Measurements from ENCODE around the gene NTRK3. TPM values are rescaled to one million over a fixed set of nuclear protein-coding genes. Genes with fewer than 3 reads are reported as not detected.

Gene NTRK3
- total RNA-seq, 1 donor from 2014 or later = not detected

- DNase-seq (ENCODE audit: extremely low spot score, unreplicated experiment) = no peak
- Mint-ChIP-seq H3K27me3 (ENCODE audit: unreplicated experiment) (no peaks in the 10 kb centered on the region), H3K27ac (ENCODE audit: unreplicated experiment) (no peak overlapping the region), H3K36me3 (ENCODE audit: unreplicated experiment) (no peaks in the 10 kb centered on the region), H3K9me3 (ENCODE audit: unreplicated experiment) (peaks cover under 1% of the 10 kb centered on the region), H3K4me1 (ENCODE audit: unreplicated experiment) (no peaks in the 10 kb centered on the region), H3K4me3 (ENCODE audit: unreplicated experiment) (no peak overlapping the region)
- TF ChIP-seq CTCF (IDR thresholded peaks at IDR 0.05) = no peak
These were observed 332.1 kb downstream of the NTRK3 start for GRCh38 chr15:87924433-87924832.

- no peak for TF ChIP-seq CTCF (IDR thresholded peaks at IDR 0.05)
- Mint-ChIP-seq H3K4me3 (ENCODE audit: unreplicated experiment) (no peak overlapping the region), H3K9me3 (ENCODE audit: unreplicated experiment) (peaks cover 25% of the 10 kb centered on the region), H3K36me3 (ENCODE audit: unreplicated experiment) (no peaks in the 10 kb centered on the region), H3K27me3 (ENCODE audit: unreplicated experiment) (no peaks in the 10 kb centered on the region), H3K27ac (ENCODE audit: unreplicated experiment) (no peak overlapping the region), H3K4me1 (ENCODE audit: unreplicated experiment) (no peaks in the 10 kb centered on the region)
- DNase-seq (ENCODE audit: extremely low spot score, unreplicated experiment) = no peak
These were observed 337.5 kb downstream of the NTRK3 start for GRCh38 chr15:87919064-87919463.

GRCh38 chr15:87917480-87917879 lies 339.1 kb downstream of the NTRK3 start:
- no peak for DNase-seq (ENCODE audit: extremely low spot score, unreplicated experiment)
- Mint-ChIP-seq H3K27me3 (ENCODE audit: unreplicated experiment) (no peaks in the 10 kb centered on the region), H3K27ac (ENCODE audit: unreplicated experiment) (no peak overlapping the region), H3K4me3 (ENCODE audit: unreplicated experiment) (no peak overlapping the region), H3K9me3 (ENCODE audit: unreplicated experiment) (peaks cover 25% of the 10 kb centered on the region), H3K36me3 (ENCODE audit: unreplicated experiment) (no peaks in the 10 kb centered on the region), H3K4me1 (ENCODE audit: unreplicated experiment) (no peaks in the 10 kb centered on the region)
- no peak for TF ChIP-seq CTCF (IDR thresholded peaks at IDR 0.05)

- no peak for TF ChIP-seq CTCF (IDR thresholded peaks at IDR 0.05)
- H3K36me3 Mint-ChIP-seq (ENCODE audit: unreplicated experiment) = no peaks in the 10 kb centered on the region
- H3K27me3 Mint-ChIP-seq (ENCODE audit: unreplicated experiment) = no peaks in the 10 kb centered on the region
- no peak overlapping the region for H3K4me3 Mint-ChIP-seq (ENCODE audit: unreplicated experiment)
- H3K4me1 Mint-ChIP-seq (ENCODE audit: unreplicated experiment) = no peaks in the 10 kb centered on the region
- no peak for DNase-seq (ENCODE audit: extremely low spot score, unreplicated experiment)
- no peak overlapping the region for H3K27ac Mint-ChIP-seq (ENCODE audit: unreplicated experiment)
- H3K9me3 Mint-ChIP-seq (ENCODE audit: unreplicated experiment) = peaks cover 25% of the 10 kb centered on the region
These were observed 340.3 kb downstream of the NTRK3 start for GRCh38 chr15:87916208-87916607.

- Mint-ChIP-seq H3K9me3 (ENCODE audit: unreplicated experiment) (no peaks in the 10 kb centered on the region), H3K36me3 (ENCODE audit: unreplicated experiment) (no peaks in the 10 kb centered on the region), H3K4me1 (ENCODE audit: unreplicated experiment) (no peaks in the 10 kb centered on the region), H3K4me3 (ENCODE audit: unreplicated experiment) (no peak overlapping the region), H3K27me3 (ENCODE audit: unreplicated experiment) (no peaks in the 10 kb centered on the region), H3K27ac (ENCODE audit: unreplicated experiment) (no peak overlapping the region)
- DNase-seq (ENCODE audit: extremely low spot score, unreplicated experiment) = no peak
- TF ChIP-seq CTCF (IDR thresholded peaks at IDR 0.05) = no peak
These were observed 346.2 kb downstream of the NTRK3 start for GRCh38 chr15:87910301-87910700.

All from osteocyte (in vitro differentiated cells).